ENCODE measurements around the gene RASD1. TPM values are rescaled to one million over a fixed set of nuclear protein-coding genes. Genes with fewer than 3 reads are reported as not detected.

RASD1 gene
- total RNA-seq, 1 experiment from 2014 or later = not detected

DNA sequence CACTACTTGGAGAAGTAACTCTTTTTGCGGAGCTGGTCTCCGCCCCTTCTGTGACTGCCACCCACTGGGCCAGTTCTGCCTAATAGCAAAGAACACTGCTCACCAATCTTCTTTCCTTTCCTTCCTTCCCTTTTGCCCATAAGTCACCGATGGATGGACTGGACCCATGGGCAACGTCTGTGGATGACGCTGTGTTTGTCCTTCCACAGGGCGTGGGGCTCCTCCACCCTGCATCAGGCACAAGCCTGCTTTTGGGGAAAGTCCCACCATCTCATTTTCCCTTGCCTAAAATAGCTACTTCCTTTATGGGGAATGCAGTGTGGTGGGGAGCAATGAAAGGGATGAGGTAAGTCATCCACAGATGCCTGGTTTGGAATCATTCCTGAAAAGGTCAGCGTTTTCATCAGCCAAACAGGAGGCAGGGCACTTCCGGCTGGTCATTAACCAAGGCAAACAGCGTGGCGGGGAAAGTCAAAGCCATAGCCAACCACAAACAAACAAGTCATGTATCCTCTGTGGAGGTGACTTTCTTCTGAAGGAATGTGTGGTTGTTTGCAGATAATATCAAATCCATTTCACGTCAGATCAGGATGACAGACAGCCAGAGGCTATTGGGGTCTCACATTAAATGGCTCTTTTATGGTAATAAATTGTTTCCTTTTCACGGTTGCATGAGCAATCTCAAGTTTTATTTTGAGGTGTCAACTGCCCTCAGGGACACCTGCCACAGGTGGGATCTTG, 50.1 kb downstream of the RASD1 start:
- peak; percentile 85 for DNase-seq (ENCODE audit: low read depth)

DNA sequence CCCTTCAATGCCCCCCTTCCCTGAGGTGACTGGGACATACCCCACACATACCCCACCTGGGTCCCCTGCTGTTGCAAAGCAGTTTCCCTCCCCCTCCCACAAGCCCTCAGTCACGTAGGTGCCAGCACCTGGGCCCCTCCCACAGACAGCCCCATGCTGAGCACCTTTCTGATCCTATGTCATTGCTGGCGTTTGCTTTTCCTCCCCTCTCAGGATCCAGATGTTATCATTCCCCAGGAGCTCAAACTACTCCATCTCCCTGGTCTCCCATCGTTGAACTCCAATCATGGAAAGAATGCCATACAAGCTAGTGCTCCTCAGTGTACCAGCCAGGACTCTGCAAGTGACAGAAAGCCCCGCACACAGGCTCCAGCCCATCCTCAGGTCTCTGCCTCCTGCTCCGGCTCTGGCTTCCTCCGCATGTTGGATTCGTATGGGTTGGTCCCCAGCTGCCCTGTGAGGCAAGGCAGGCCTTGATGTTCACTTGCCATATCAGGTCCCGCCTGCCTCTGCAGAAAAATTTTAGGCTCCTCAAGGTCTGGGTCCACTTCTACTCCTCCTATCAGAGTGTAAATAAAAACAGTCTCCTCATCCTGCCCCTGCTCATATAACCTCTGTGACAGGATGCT, 50.8 kb downstream of the RASD1 start:
- no peak for DNase-seq (ENCODE audit: low read depth)

Small RNA genes within 50 kb of the gene (small RNA-seq; reads per million reads assigned to genes)
- gene RF00019 = not detected

Other genes with a start within 250 kb of the RASD1 start
- gene COPS3, start 215.1 kb downstream of the RASD1 start, total RNA-seq (2014; rRNA removed; shearing (Covaris generic)) = 154 and 183 TPM in 2 replicates
- 1.9 and 2.9 TPM in 2 replicates for gene NT5M, start 193.0 kb downstream of the RASD1 start, total RNA-seq (2014; rRNA removed; shearing (Covaris generic))
- 9.7 and 13.7 TPM in 2 replicates for gene MED9, start 19.4 kb downstream of the RASD1 start, total RNA-seq (2014; rRNA removed; shearing (Covaris generic))
- gene PEMT, start 95.3 kb upstream of the RASD1 start, total RNA-seq (2014; rRNA removed; shearing (Covaris generic)) = 79.9 and 89.8 TPM in 2 replicates
- 5.9 and 9.5 TPM in 2 replicates for gene RAI1, start 185.1 kb upstream of the RASD1 start, total RNA-seq (2014; rRNA removed; shearing (Covaris generic))

All from HT1080 (cell line).